ENCODE data around the gene RDH13. TPM values are rescaled to one million over a fixed set of nuclear protein-coding genes. Genes with fewer than 3 reads are reported as not detected.
"Not testable (repeated sequence)": the region's sequence is repeated elsewhere in the genome, so short reads cannot be mapped to it uniquely, and the experiment has no call there.

The RDH13 gene
- total RNA-seq, 1 experiment from 2014 or later = 43.3 TPM

- POLR2A ChIA-PET = interaction anchor here (0.6 to 1.0 kb wide), 3 partner anchors 95 to 407 kb away, joined by 3 to 6 read pairs (median 5); no protein-coding TSS in a partner anchor
- Histone ChIP-seq H3K36me3 (ENCODE audit: control insufficient read depth, insufficient read depth, low read length) (no peaks in the 10 kb centered on the region), H3K27me3 (replicated peaks; ENCODE audit: control insufficient read depth, insufficient read depth, low read length) (no peaks in the 10 kb centered on the region), H3K4me1 (peaks cover 19% of the 10 kb centered on the region), H3K9me3 (no peaks in the 10 kb centered on the region), H3K4me3 (ENCODE audit: low read depth, low read length) (peak overlapping the region; percentile 38)
- no TSS peak for BruUV-seq (replicated peaks)
- Mint-ChIP-seq H3K36me3 (ENCODE audit: insufficient read depth, unreplicated experiment) (peaks cover 11% of the 10 kb centered on the region), H3K4me3 (ENCODE audit: unreplicated experiment) (peak overlapping the region; percentile 88), H3K27ac (ENCODE audit: unreplicated experiment) (peak overlapping the region; percentile 94), H3K9me3 (ENCODE audit: unreplicated experiment) (no peaks in the 10 kb centered on the region), H3K4me1 (ENCODE audit: low read depth, unreplicated experiment) (peaks cover 19% of the 10 kb centered on the region), H3K27me3 (ENCODE audit: insufficient read depth, unreplicated experiment) (no peaks in the 10 kb centered on the region)
- intact Hi-C loops (cut with micrococcal nuclease; ENCODE audit: unreplicated experiment) = no loop called here
- TF ChIP-seq CTCF (IDR thresholded peaks at IDR 0.05; ENCODE audit: insufficient read depth in 1 of 2, low read depth in 1 of 2, low read length in 1 of 2, severe bottlenecking in 1 of 2, unreplicated experiment in 1 of 2) = no peak
- CTCF ChIA-PET = no interaction called here
- peak; percentile 92 to 95 for DNase-seq
Observed at GRCh38 chr19:55068950-55069864, 6.3 kb upstream of the RDH13 start.

GRCh38 chr19:55067869-55068268, 4.9 kb upstream of the RDH13 start:
- Histone ChIP-seq H3K36me3 (ENCODE audit: control insufficient read depth, insufficient read depth, low read length) (no peaks in the 10 kb centered on the region), H3K27me3 (replicated peaks; ENCODE audit: control insufficient read depth, insufficient read depth, low read length) (no peaks in the 10 kb centered on the region), H3K9me3 (no peaks in the 10 kb centered on the region), H3K4me1 (peaks cover 19% of the 10 kb centered on the region), H3K4me3 (ENCODE audit: low read depth, low read length) (no peak overlapping the region)
- DNase-seq = no peak
- Mint-ChIP-seq H3K36me3 (ENCODE audit: insufficient read depth, unreplicated experiment) (peaks cover 24% of the 10 kb centered on the region), H3K27ac (ENCODE audit: unreplicated experiment) (no peak overlapping the region), H3K4me3 (ENCODE audit: unreplicated experiment) (peak overlapping the region; percentile 88), H3K9me3 (ENCODE audit: unreplicated experiment) (no peaks in the 10 kb centered on the region), H3K4me1 (ENCODE audit: low read depth, unreplicated experiment) (peaks cover 19% of the 10 kb centered on the region), H3K27me3 (ENCODE audit: insufficient read depth, unreplicated experiment) (no peaks in the 10 kb centered on the region)
- BruUV-seq (replicated peaks) = no TSS peak
- intact Hi-C loops (cut with micrococcal nuclease; ENCODE audit: unreplicated experiment) = no loop called here
- POLR2A ChIA-PET = no interaction called here
- no peak for TF ChIP-seq CTCF (IDR thresholded peaks at IDR 0.05; ENCODE audit: insufficient read depth in 1 of 2, low read depth in 1 of 2, low read length in 1 of 2, severe bottlenecking in 1 of 2, unreplicated experiment in 1 of 2)
- CTCF ChIA-PET = no interaction called here

- H3K27me3 ChIP-seq (replicated peaks; ENCODE audit: control insufficient read depth, insufficient read depth, low read length) = no peaks in the 10 kb centered on the region
- H3K36me3 Mint-ChIP-seq (ENCODE audit: insufficient read depth, unreplicated experiment) = peaks cover 40% of the 10 kb centered on the region
- POLR2A ChIA-PET = no interaction called here
- no peak overlapping the region for H3K4me3 ChIP-seq (ENCODE audit: low read depth, low read length)
- intact Hi-C loops (cut with micrococcal nuclease; ENCODE audit: unreplicated experiment) = no loop called here
- H3K36me3 ChIP-seq (ENCODE audit: control insufficient read depth, insufficient read depth, low read length) = no peaks in the 10 kb centered on the region
- no peak overlapping the region for H3K27ac Mint-ChIP-seq (ENCODE audit: unreplicated experiment)
- no peak overlapping the region for H3K4me3 Mint-ChIP-seq (ENCODE audit: unreplicated experiment)
- BruUV-seq (replicated peaks) = no TSS peak
- H3K4me1 ChIP-seq = peaks cover 20% of the 10 kb centered on the region
- H3K4me1 Mint-ChIP-seq (ENCODE audit: low read depth, unreplicated experiment) = peaks cover 19% of the 10 kb centered on the region
- DNase-seq = no peak
- H3K9me3 Mint-ChIP-seq (ENCODE audit: unreplicated experiment) = no peaks in the 10 kb centered on the region
- no peaks in the 10 kb centered on the region for H3K27me3 Mint-ChIP-seq (ENCODE audit: insufficient read depth, unreplicated experiment)
- H3K9me3 ChIP-seq = no peaks in the 10 kb centered on the region
- no peak for TF ChIP-seq CTCF (IDR thresholded peaks at IDR 0.05; ENCODE audit: insufficient read depth in 1 of 2, low read depth in 1 of 2, low read length in 1 of 2, severe bottlenecking in 1 of 2, unreplicated experiment in 1 of 2)
- CTCF ChIA-PET = no interaction called here
Observed at GRCh38 chr19:55066107-55066709, 3.3 kb upstream of the RDH13 start.

- H3K9me3 ChIP-seq; H3K4me3 Mint-ChIP-seq (ENCODE audit: unreplicated experiment); DNase-seq; H3K27me3 ChIP-seq (replicated peaks; ENCODE audit: control insufficient read depth, insufficient read depth, low read length); intact Hi-C loops (cut with micrococcal nuclease; ENCODE audit: unreplicated experiment); H3K27me3 Mint-ChIP-seq (ENCODE audit: insufficient read depth, unreplicated experiment); H3K9me3 Mint-ChIP-seq (ENCODE audit: unreplicated experiment); BruUV-seq (replicated peaks); H3K36me3 ChIP-seq (ENCODE audit: control insufficient read depth, insufficient read depth, low read length); H3K27ac Mint-ChIP-seq (ENCODE audit: unreplicated experiment); CTCF ChIA-PET; H3K4me3 ChIP-seq (ENCODE audit: low read depth, low read length): not testable (repeated sequence)
- POLR2A ChIA-PET = interaction anchor here (0.6 kb wide), 1 partner anchor 566 kb away, joined by 3 read pairs; no protein-coding TSS in a partner anchor
- peaks cover 14% of the 10 kb centered on the region for H3K4me1 ChIP-seq
- Mint-ChIP-seq H3K4me1 (ENCODE audit: low read depth, unreplicated experiment) (peaks cover 21% of the 10 kb centered on the region), H3K36me3 (ENCODE audit: insufficient read depth, unreplicated experiment) (peaks cover 40% of the 10 kb centered on the region)
Observed at GRCh38 chr19:55065516-55065915, 2.6 kb upstream of the RDH13 start.

Data from Caco-2 (cell line).